Activated CD4-positive, alpha-beta T cell treated with anti-CD3 and anti-CD28 coated beads, Interleukin-2, amount 10 ng/mL, durations not matched to agents 24 days and 14 days (primary cell): ENCODE results near the gene PGLYRP2. TPM values are rescaled to one million over a fixed set of nuclear protein-coding genes. Genes with fewer than 3 reads are reported as not detected.
A peak's percentile ranks its signal among the peaks of the same experiment; 100 is the strongest.

Source experiments
- DNase-seq: peaks from one replicate; pipeline ENCODE4 v3.0.0; 2022
- H3K27ac Mint-ChIP-seq: one replicate; pipeline ENCODE4 v1.8.0; 2022; ENCODE audit warnings: mild to moderate bottlenecking, mixed read lengths
- H3K27me3 Mint-ChIP-seq: one replicate; pipeline ENCODE4 v1.8.0; 2022; ENCODE audit warnings: mixed read lengths
- H3K36me3 Mint-ChIP-seq: one replicate; pipeline ENCODE4 v1.8.0; 2022; ENCODE audit warnings: low read depth, mild to moderate bottlenecking, mixed read lengths
- H3K4me1 Mint-ChIP-seq: one replicate; pipeline ENCODE4 v1.8.0; 2021; ENCODE audit warnings: mixed read lengths
- H3K4me3 Mint-ChIP-seq: one replicate; pipeline ENCODE4 v1.8.0; 2022; ENCODE audit warnings: mild to moderate bottlenecking, moderate library complexity, mixed read lengths
- H3K9me3 Mint-ChIP-seq: one replicate; pipeline ENCODE4 v1.8.0; 2021; ENCODE audit warnings: mixed read lengths
- intact Hi-C: fragments of 100-400 bp; cut with micrococcal nuclease; formaldehyde crosslinking; loops from one replicate; pipeline ENCODE4 v1.15.1; 2023
- total RNA-seq: library from RNA; stranded (reverse); gene quantifications from 2 replicates; pipeline ENCODE4 v1.2.3, GENCODE V29; 2022

PGLYRP2 gene
- total RNA-seq, 1 donor from 2014 or later, result not detected

GRCh38 chr19:15433519-15434069, 45.7 kb downstream of the PGLYRP2 start:
- H3K9me3 Mint-ChIP-seq, result no peaks in the 10 kb centered on the region
- intact Hi-C loops, result loop anchor here (2.0 kb wide), 1 partner anchor 33 kb away; no protein-coding TSS in a partner anchor
- H3K4me3 Mint-ChIP-seq, result peak overlapping the region; percentile 97
- no peak for DNase-seq
- peaks cover 14% of the 10 kb centered on the region for H3K36me3 Mint-ChIP-seq
- H3K27ac Mint-ChIP-seq, result peak overlapping the region; percentile 97
- H3K27me3 Mint-ChIP-seq, result peaks cover 2% of the 10 kb centered on the region
- H3K4me1 Mint-ChIP-seq, result peaks cover 28% of the 10 kb centered on the region

GRCh38 chr19:15432629-15433518, 46.4 kb downstream of the PGLYRP2 start:
- H3K27me3 Mint-ChIP-seq, result peaks cover 2% of the 10 kb centered on the region
- intact Hi-C loops, result loop anchor here (1.0 to 2.0 kb wide), 4 partner anchors 14 to 123 kb away; partner anchors contain the start of gene AKAP8
- peak overlapping the region; percentile 97 for H3K27ac Mint-ChIP-seq
- H3K36me3 Mint-ChIP-seq, result peaks cover 16% of the 10 kb centered on the region
- H3K4me3 Mint-ChIP-seq, result peak overlapping the region; percentile 97
- H3K9me3 Mint-ChIP-seq, result no peaks in the 10 kb centered on the region
- peaks cover 28% of the 10 kb centered on the region for H3K4me1 Mint-ChIP-seq
- peak; percentile 99 for DNase-seq

- peaks cover 22% of the 10 kb centered on the region for H3K36me3 Mint-ChIP-seq
- peak overlapping the region; percentile 98 for H3K27ac Mint-ChIP-seq
- peak overlapping the region; percentile 99 for H3K4me3 Mint-ChIP-seq
- intact Hi-C loops, result loop anchor here (1.0 to 2.0 kb wide), 4 partner anchors 13 to 124 kb away; partner anchors contain the start of gene AKAP8
- no peaks in the 10 kb centered on the region for H3K9me3 Mint-ChIP-seq
- DNase-seq, result peak; percentile 79
- peaks cover 29% of the 10 kb centered on the region for H3K4me1 Mint-ChIP-seq
- H3K27me3 Mint-ChIP-seq, result peaks cover 2% of the 10 kb centered on the region
These were observed 47.2 kb downstream of the PGLYRP2 start for GRCh38 chr19:15432018-15432494.

- Mint-ChIP-seq H3K27me3 (peaks cover 2% of the 10 kb centered on the region), H3K36me3 (peaks cover 27% of the 10 kb centered on the region), H3K4me1 (peaks cover 29% of the 10 kb centered on the region), H3K27ac (peak overlapping the region; percentile 98), H3K4me3 (peak overlapping the region; percentile 99), H3K9me3 (no peaks in the 10 kb centered on the region)
- no peak for DNase-seq
- intact Hi-C loops, result loop anchor here (1.0 to 2.0 kb wide), 4 partner anchors 12 to 125 kb away; partner anchors contain the start of gene AKAP8
These were observed 47.8 kb downstream of the PGLYRP2 start for GRCh38 chr19:15431396-15432017.

- intact Hi-C loops, result no loop called here
- no peaks in the 10 kb centered on the region for H3K9me3 Mint-ChIP-seq
- H3K27me3 Mint-ChIP-seq, result peaks cover 2% of the 10 kb centered on the region
- no peak for DNase-seq
- peak overlapping the region; percentile 99 for H3K4me3 Mint-ChIP-seq
- H3K27ac Mint-ChIP-seq, result peak overlapping the region; percentile 98
- peaks cover 30% of the 10 kb centered on the region for H3K4me1 Mint-ChIP-seq
- H3K36me3 Mint-ChIP-seq, result peaks cover 32% of the 10 kb centered on the region
These were observed 48.7 kb downstream of the PGLYRP2 start for GRCh38 chr19:15430526-15431120.

- Mint-ChIP-seq H3K27me3 (peaks cover 2% of the 10 kb centered on the region), H3K4me3 (peak overlapping the region; percentile 99), H3K9me3 (no peaks in the 10 kb centered on the region), H3K27ac (no peak overlapping the region), H3K36me3 (peaks cover 37% of the 10 kb centered on the region), H3K4me1 (peaks cover 30% of the 10 kb centered on the region)
- intact Hi-C loops, result no loop called here
- DNase-seq, result no peak
These were observed 49.4 kb downstream of the PGLYRP2 start for GRCh38 chr19:15429825-15430467.

- H3K4me1 Mint-ChIP-seq, result peaks cover 30% of the 10 kb centered on the region
- H3K27ac Mint-ChIP-seq, result peak overlapping the region; percentile 11
- intact Hi-C loops, result no loop called here
- DNase-seq, result no peak
- H3K27me3 Mint-ChIP-seq, result peaks cover 2% of the 10 kb centered on the region
- no peak overlapping the region for H3K4me3 Mint-ChIP-seq
- no peaks in the 10 kb centered on the region for H3K9me3 Mint-ChIP-seq
- peaks cover 41% of the 10 kb centered on the region for H3K36me3 Mint-ChIP-seq
These were observed 50.1 kb downstream of the PGLYRP2 start for GRCh38 chr19:15428956-15429824.

GRCh38 chr19:15427991-15428471, 51.3 kb downstream of the PGLYRP2 start:
- intact Hi-C loops, result no loop called here
- H3K9me3 Mint-ChIP-seq, result no peaks in the 10 kb centered on the region
- H3K27me3 Mint-ChIP-seq, result peaks cover under 1% of the 10 kb centered on the region

GRCh38 chr19:15427350-15427700, 52.0 kb downstream of the PGLYRP2 start:
- DNase-seq, result no peak

More at GRCh38 chr19:15427991-15428471, 51.3 kb downstream of the PGLYRP2 start:
- no peak for DNase-seq
- no peak overlapping the region for H3K4me3 Mint-ChIP-seq
- H3K27ac Mint-ChIP-seq, result no peak overlapping the region
- H3K36me3 Mint-ChIP-seq, result peaks cover 50% of the 10 kb centered on the region
- H3K4me1 Mint-ChIP-seq, result peaks cover 23% of the 10 kb centered on the region

GRCh38 chr19:15426485-15427349, 52.6 kb downstream of the PGLYRP2 start:
- Mint-ChIP-seq H3K4me1 (peaks cover 19% of the 10 kb centered on the region), H3K9me3 (no peaks in the 10 kb centered on the region), H3K27me3 (no peaks in the 10 kb centered on the region), H3K36me3 (peaks cover 59% of the 10 kb centered on the region), H3K27ac (peak overlapping the region; percentile 19), H3K4me3 (no peak overlapping the region)
- no peak for DNase-seq
- intact Hi-C loops, result no loop called here

More at GRCh38 chr19:15427350-15427700, 52.0 kb downstream of the PGLYRP2 start:
- peaks cover 22% of the 10 kb centered on the region for H3K4me1 Mint-ChIP-seq
- no peak overlapping the region for H3K4me3 Mint-ChIP-seq
- H3K27me3 Mint-ChIP-seq, result no peaks in the 10 kb centered on the region
- intact Hi-C loops, result no loop called here
- no peaks in the 10 kb centered on the region for H3K9me3 Mint-ChIP-seq
- peaks cover 56% of the 10 kb centered on the region for H3K36me3 Mint-ChIP-seq
- no peak overlapping the region for H3K27ac Mint-ChIP-seq

GRCh38 chr19:15425321-15425950, 53.9 kb downstream of the PGLYRP2 start:
- Mint-ChIP-seq H3K36me3 (peaks cover 54% of the 10 kb centered on the region), H3K4me1 (peaks cover 8% of the 10 kb centered on the region)

More at GRCh38 chr19:15425321-15425950, 53.9 kb downstream of the PGLYRP2 start:
- H3K27me3 Mint-ChIP-seq, result no peaks in the 10 kb centered on the region
- intact Hi-C loops, result no loop called here
- H3K4me3 Mint-ChIP-seq, result no peak overlapping the region
- no peak for DNase-seq
- H3K27ac Mint-ChIP-seq, result no peak overlapping the region
- no peaks in the 10 kb centered on the region for H3K9me3 Mint-ChIP-seq
